H1 (cell line): ENCODE measurements around the gene MYLK. TPM values are rescaled to one million over a fixed set of nuclear protein-coding genes. Genes with fewer than 3 reads are reported as not detected.

Source experiments
- CTCF ChIA-PET: fragments of 300-600 bp; sonication (Branson Sonifier 250); formaldehyde crosslinking; loops from one replicate; lab custom pipeline; 2021; ENCODE audit not compliant: partially characterized antibody; lab: Charles Lee
- POLR2A ChIA-PET: fragments of 300-600 bp; sonication (Branson Sonifier 250); formaldehyde crosslinking; loops from one replicate; lab custom pipeline; 2021; ENCODE audit warnings: inconsistent platforms; ENCODE audit not compliant: partially characterized antibody; lab: Charles Lee
- DNase-seq, 2 experiments: peaks; one replicate each; pipeline versions ENCODE4 v3.0.0 to v3.0.0-alpha.2; 2010 to 2022; ENCODE audit warnings: low spot score in 2 of 2, low read depth in 1 of 2, mixed read lengths in 1 of 2
- FAIRE-seq: peaks from 2 replicates; lab custom pipeline; 2011; peaks lifted over from hg19 to GRCh38; lab: Jason Lieb, UNC
- H2AFZ ChIP-seq: 2 replicates; pipeline ENCODE4 v1.8.1; 2012; ENCODE audit warnings: low read length, inconsistent platforms
- H2AK5ac ChIP-seq: 2 replicates; pipeline ENCODE4 v1.6.1; 2013; ENCODE audit warnings: low read depth, low read length
- H2BK120ac ChIP-seq: replicated peaks from 2 replicates; pipeline ENCODE3; 2013; ENCODE audit warnings: low read depth, low read length, inconsistent platforms
- H2BK12ac ChIP-seq: 2 replicates; pipeline ENCODE4 v1.6.1; 2013; ENCODE audit warnings: low read depth, low read length
- H2BK15ac ChIP-seq: 2 replicates; pipeline ENCODE4 v1.6.1; 2013; ENCODE audit warnings: low read length
- H2BK20ac ChIP-seq: 2 replicates; pipeline ENCODE4 v1.6.1; 2013; ENCODE audit warnings: low read length
- H2BK5ac ChIP-seq: 2 replicates; pipeline ENCODE4 v1.6.1; 2013; ENCODE audit warnings: low read depth, low read length
- H3K14ac ChIP-seq: 2 replicates; pipeline ENCODE4 v1.6.1; 2013; ENCODE audit warnings: inconsistent platforms; ENCODE audit not compliant: insufficient read length
- H3K18ac ChIP-seq: 2 replicates; pipeline ENCODE4 v1.6.1; 2013; ENCODE audit warnings: low read length; ENCODE audit errors: extremely low read depth
- H3K23ac ChIP-seq: 2 replicates; pipeline ENCODE4 v1.6.1; 2013; ENCODE audit warnings: inconsistent platforms; ENCODE audit not compliant: insufficient read length
- H3K23me2 ChIP-seq: 2 replicates; pipeline ENCODE4 v1.6.1; 2013; ENCODE audit warnings: low read depth, low read length
- H3K27ac ChIP-seq: 2 replicates; pipeline ENCODE4 v1.6.1; 2011; ENCODE audit warnings: low read depth, low read length, inconsistent platforms
- H3K27me3 ChIP-seq, 4 experiments: replicated peaks in 1 of 4; 1 replicate in 1 of 4; 2 replicates in 3 of 4; pipeline versions ENCODE4 v1.6.1 to v1.8.1; 2011 to 2013; ENCODE audit warnings: low read length in 3 of 4, mild to moderate bottlenecking in 3 of 4, inconsistent platforms in 2 of 4, mixed read lengths in 2 of 4, moderate library complexity in 1 of 4; ENCODE audit not compliant: control insufficient read depth in 3 of 4, insufficient read depth in 3 of 4; ENCODE audit errors: extremely low read depth in 1 of 4
- H3K36me3 ChIP-seq, 4 experiments: 2 replicates each; pipeline versions ENCODE4 v1.6.1 to v1.8.1; 2011 to 2013; ENCODE audit warnings: mild to moderate bottlenecking in 4 of 4, low read length in 3 of 4, moderate library complexity in 2 of 4, control low read depth in 1 of 4, inconsistent platforms in 1 of 4; ENCODE audit not compliant: insufficient read depth in 4 of 4, control insufficient read depth in 2 of 4
- H3K4ac ChIP-seq: replicated peaks from 2 replicates; pipeline ENCODE3; 2013; ENCODE audit warnings: low read length, low read depth, mixed read lengths, inconsistent platforms; ENCODE audit not compliant: insufficient read length
- H3K4me1 ChIP-seq, 4 experiments: replicated peaks in 1 of 4; 1 replicate in 1 of 4; 2 replicates in 3 of 4; pipeline versions ENCODE4 v1.6.1 to v1.8.1; 2011 to 2013; ENCODE audit warnings: low read length in 3 of 4, inconsistent platforms in 2 of 4, mixed read lengths in 1 of 4; ENCODE audit not compliant: insufficient read depth in 4 of 4, control insufficient read depth in 3 of 4
- H3K4me2 ChIP-seq, 2 experiments: 2 replicates each; pipeline versions ENCODE4 v1.6.1 to v1.8.1; 2011 to 2013; ENCODE audit warnings: low read depth in 2 of 2, low read length in 2 of 2, control low read depth in 1 of 2, inconsistent platforms in 1 of 2, mild to moderate bottlenecking in 1 of 2; ENCODE audit not compliant: insufficient read depth in 1 of 2
- H3K4me3 ChIP-seq, 4 experiments: fragments of 200-600, 300-600 bp in 1 of 4; sonication (generic), shearing (Covaris generic), sonication (Bioruptor Twin) in 1 of 4; 2 replicates each; pipeline versions ENCODE4 v1.5.1 to v1.8.1; 2011 to 2016; ENCODE audit warnings: low read length in 4 of 4, low read depth in 3 of 4, control low read depth in 2 of 4, inconsistent platforms in 2 of 4, mild to moderate bottlenecking in 2 of 4, mixed read lengths in 1 of 4, moderate library complexity in 1 of 4; ENCODE audit not compliant: insufficient read depth in 2 of 4; ENCODE audit errors: extremely low read depth in 1 of 4
- H3K56ac ChIP-seq: replicated peaks from 2 replicates; pipeline ENCODE3; 2013; ENCODE audit warnings: low read depth, mild to moderate bottlenecking, mixed read lengths, low read length, inconsistent platforms; ENCODE audit not compliant: insufficient read length
- H3K79me1 ChIP-seq: 2 replicates; pipeline ENCODE4 v1.6.1; 2013; ENCODE audit warnings: low read depth, low read length, control low read depth
- H3K79me2 ChIP-seq, 2 experiments: 2 replicates each; pipeline versions ENCODE4 v1.6.1 to v1.8.1; 2012 to 2013; ENCODE audit warnings: low read length in 2 of 2, mild to moderate bottlenecking in 2 of 2, inconsistent platforms in 1 of 2; ENCODE audit not compliant: insufficient read depth in 2 of 2, control insufficient read depth in 1 of 2
- H3K9ac ChIP-seq, 4 experiments: replicated peaks in 1 of 4; 1 replicate in 1 of 4; 2 replicates in 3 of 4; pipeline versions ENCODE4 v1.6.1 to v1.8.1; 2011 to 2013; ENCODE audit warnings: low read depth in 3 of 4, low read length in 3 of 4, control low read depth in 2 of 4, mild to moderate bottlenecking in 2 of 4, moderate library complexity in 2 of 4, inconsistent platforms in 1 of 4; ENCODE audit errors: extremely low read depth in 1 of 4
- H3K9me3 ChIP-seq, 2 experiments: 2 replicates each; pipeline versions ENCODE4 v1.6.1 to v1.8.1; 2012 to 2013; ENCODE audit warnings: mild to moderate bottlenecking in 2 of 2, moderate library complexity in 2 of 2, control low read depth in 1 of 2, inconsistent platforms in 1 of 2, low read depth in 1 of 2, low read length in 1 of 2, mixed read lengths in 1 of 2; ENCODE audit not compliant: insufficient read depth in 2 of 2
- H4K20me1 ChIP-seq, 2 experiments: replicated peaks in 1 of 2; 2 replicates each; pipeline versions ENCODE3 to v1.8.1; 2011 to 2013; ENCODE audit warnings: inconsistent platforms in 2 of 2, low read length in 2 of 2, mild to moderate bottlenecking in 1 of 2; ENCODE audit not compliant: insufficient read depth in 2 of 2, control insufficient read depth in 1 of 2
- H4K5ac ChIP-seq: 2 replicates; pipeline ENCODE4 v1.6.1; 2013; ENCODE audit warnings: low read length, low read depth, mixed read lengths, inconsistent platforms; ENCODE audit not compliant: insufficient read length
- H4K8ac ChIP-seq: 2 replicates; pipeline ENCODE4 v1.8.0; 2013; ENCODE audit warnings: mild to moderate bottlenecking, moderate library complexity, low read length, inconsistent platforms; ENCODE audit not compliant: insufficient read depth; ENCODE audit errors: extremely low read depth
- H4K91ac ChIP-seq: replicated peaks from 2 replicates; pipeline ENCODE3; 2013; ENCODE audit warnings: low read length, mixed read lengths, inconsistent platforms; ENCODE audit not compliant: insufficient read length
- EP300 ChIP-seq, 2 experiments: IDR thresholded peaks; 1 replicate in 1 of 2; 2 replicates in 1 of 2; pipeline ENCODE4 v1.6.1; 2011 to 2012; ENCODE audit warnings: low read depth in 2 of 2, low read length in 2 of 2, mild to moderate bottlenecking in 2 of 2, borderline replicate concordance in 1 of 2, inconsistent platforms in 1 of 2, moderate library complexity in 1 of 2
- RBBP5 ChIP-seq: IDR thresholded peaks from 2 replicates; pipeline ENCODE4 v1.7.1; 2012; ENCODE audit warnings: low read depth, mild to moderate bottlenecking, inconsistent platforms, low read length, moderate library complexity, borderline replicate concordance
- RXRA ChIP-seq: IDR thresholded peaks from 2 replicates; pipeline ENCODE4 v1.6.1; 2011; ENCODE audit warnings: low read depth, mild to moderate bottlenecking, low read length, moderate library complexity; ENCODE audit not compliant: insufficient read depth
- SIX5 ChIP-seq: IDR thresholded peaks from 2 replicates; pipeline ENCODE4 v1.6.1; 2011; ENCODE audit warnings: mild to moderate bottlenecking, low read depth, low read length
- WGBS, 2 experiments: shearing (Covaris generic) in 1 of 2; methylation state at CpG; one replicate each; pipeline versions ENCODE4 v1.1.6 to v1.1.7; 2013 to 2015; ENCODE audit warnings: low lambda C conversion rate in 2 of 2, mixed read lengths in 2 of 2, inconsistent platforms in 1 of 2, low coverage in 1 of 2, missing lambda C conversion rate in 1 of 2; ENCODE audit not compliant: insufficient replicate concordance in 2 of 2, insufficient coverage in 1 of 2, insufficient read length in 1 of 2; ENCODE audit errors: extremely low coverage in 1 of 2, missing lambda C conversion rate in 1 of 2; 5-methylcytosine and 5-hydroxymethylcytosine counted together
- polyA plus RNA-seq, 7 experiments: library from polyadenylated mRNA; depleted of rRNA in 3 of 7; stranded (reverse) in 5 of 7; unstranded in 2 of 7; fragments of >200 nt in 5 of 7; fragments of 200-250 nt in 2 of 7; gene quantifications; 1 replicate in 5 of 7; 2 replicates in 1 of 7; 4 replicates in 1 of 7; pipeline versions ENCODE4 v1.2.1 to v1.2.3, GENCODE V29; 2011 to 2013; ENCODE audit warnings: missing spikeins in 2 of 7, mixed read lengths in 2 of 7
- total RNA-seq: library from RNA; stranded (reverse); fragmentation: NEBNext Ultra II Directional; extraction: Animal tissue kit (Norgen Biotek cat#: 25700); gene quantifications from 2 replicates; pipeline ENCODE4 v1.2.1, GENCODE V29; 2021

The MYLK gene
- total and polyA plus RNA-seq, 2 of the 8 experiments (the other 6 are each of a cell fraction or from before 2014, with no cell fraction given), result 11.6 to 21.3 TPM

- no peak overlapping the region for H3K23ac ChIP-seq
- H4K91ac ChIP-seq, result no peak overlapping the region
- no peak overlapping the region for H2AK5ac ChIP-seq
- no peak overlapping the region for H3K56ac ChIP-seq
- H2BK12ac ChIP-seq, result no peak overlapping the region
- H3K27ac ChIP-seq, result no peak overlapping the region
- H3K18ac ChIP-seq, result no peak overlapping the region
- H3K14ac ChIP-seq, result no peak overlapping the region
- no peak overlapping the region for H3K9ac ChIP-seq
- no peaks in the 10 kb centered on the region for H3K27me3 ChIP-seq
- H3K23me2 ChIP-seq, result no peaks in the 10 kb centered on the region
- H3K4me1 ChIP-seq, result no peaks in the 10 kb centered on the region
- H3K36me3 ChIP-seq, result no peaks in the 10 kb centered on the region
- no peak overlapping the region for H4K8ac ChIP-seq
- no peak overlapping the region for H4K5ac ChIP-seq
- H3K4ac ChIP-seq, result no peak overlapping the region
- no peaks in the 10 kb centered on the region for H3K9me3 ChIP-seq
- no peak overlapping the region for H2BK120ac ChIP-seq
- H2AFZ ChIP-seq, result no peak overlapping the region
- no peaks in the 10 kb centered on the region for H3K79me1 ChIP-seq
- ChIA-PET CTCF (interaction anchor here (0.7 to 2.2 kb wide), 4 partner anchors 13 to 304 kb away, joined by 3 to 7 read pairs (median 4); no protein-coding TSS in a partner anchor), POLR2A (interaction anchor here (2.2 kb wide), 1 partner anchor 68 kb away, joined by 5 read pairs; no protein-coding TSS in a partner anchor)
- H4K20me1 ChIP-seq, result no peaks in the 10 kb centered on the region
- H3K4me2 ChIP-seq, result no peak overlapping the region
- no peak overlapping the region for H2BK20ac ChIP-seq
- no peak overlapping the region for H2BK5ac ChIP-seq
- FAIRE-seq (no peak), DNase-seq (no peak)
- TF ChIP-seq RXRA (no peak), EP300 (IDR thresholded peaks at IDR 0.05; ENCODE audit: borderline replicate concordance in 1 of 2, low read depth in 2 of 2, low read length in 2 of 2) (no peak), RBBP5 (no peak), SIX5 (no peak)
- WGBS, 2 experiments, result 100% methylated on average over 1 of the region's 1 CpG; no CpG with 5 or more reads in 1 of the 2 experiments
- no peaks in the 10 kb centered on the region for H3K79me2 ChIP-seq
- no peak overlapping the region for H3K4me3 ChIP-seq
- H2BK15ac ChIP-seq, result no peak overlapping the region
These were observed 68.2 kb downstream of the MYLK start for GRCh38 chr3:123815981-123816380.
